ENCODE results near the gene GLCCI1. TPM values are rescaled to one million over a fixed set of nuclear protein-coding genes. Genes with fewer than 3 reads are reported as not detected.
A peak's percentile ranks its signal among the peaks of the same experiment; 100 is the strongest.

Gene GLCCI1
- total RNA-seq, 1 donor from 2014 or later: 42.4 TPM

GRCh38 chr7:7946486-7946885, 22.1 kb upstream of the GLCCI1 start:
- Mint-ChIP-seq H3K4me3 (ENCODE audit: low read depth) (no peak overlapping the region), H3K36me3 (ENCODE audit: insufficient read depth) (peaks cover 3% of the 10 kb centered on the region), H3K9me3 (ENCODE audit: low read depth) (peaks cover 4% of the 10 kb centered on the region), H3K27ac (no peak overlapping the region), H3K4me1 (ENCODE audit: low read depth) (peaks cover 5% of the 10 kb centered on the region), H3K27me3 (peaks cover 5% of the 10 kb centered on the region)
- TF ChIP-seq CTCF (IDR thresholded peaks at IDR 0.05; ENCODE audit: unreplicated experiment): no peak
- DNase-seq (ENCODE audit: low spot score, unreplicated experiment): no peak

GRCh38 chr7:7948232-7948631, 20.4 kb upstream of the GLCCI1 start:
- H3K9me3 Mint-ChIP-seq (ENCODE audit: low read depth): peaks cover 4% of the 10 kb centered on the region
- H3K4me3 Mint-ChIP-seq (ENCODE audit: low read depth): no peak overlapping the region
- no peaks in the 10 kb centered on the region for H3K4me1 Mint-ChIP-seq (ENCODE audit: low read depth)
- H3K36me3 Mint-ChIP-seq (ENCODE audit: insufficient read depth): peaks cover 3% of the 10 kb centered on the region
- peaks cover 5% of the 10 kb centered on the region for H3K27me3 Mint-ChIP-seq
- H3K27ac Mint-ChIP-seq: no peak overlapping the region
- TF ChIP-seq CTCF (IDR thresholded peaks at IDR 0.05; ENCODE audit: unreplicated experiment): no peak
- no peak for DNase-seq (ENCODE audit: low spot score, unreplicated experiment)

- no peak overlapping the region for H3K4me3 Mint-ChIP-seq (ENCODE audit: low read depth)
- DNase-seq (ENCODE audit: low spot score, unreplicated experiment): no peak
- peaks cover 4% of the 10 kb centered on the region for H3K9me3 Mint-ChIP-seq (ENCODE audit: low read depth)
- no peak overlapping the region for H3K27ac Mint-ChIP-seq
- peaks cover 31% of the 10 kb centered on the region for H3K4me1 Mint-ChIP-seq (ENCODE audit: low read depth)
- TF ChIP-seq CTCF (IDR thresholded peaks at IDR 0.05; ENCODE audit: unreplicated experiment): no peak
- no peaks in the 10 kb centered on the region for H3K27me3 Mint-ChIP-seq
- H3K36me3 Mint-ChIP-seq (ENCODE audit: insufficient read depth): peaks cover 4% of the 10 kb centered on the region
Measured at GRCh38 chr7:7953806-7954205, 14.8 kb upstream of the GLCCI1 start.

- H3K9me3 Mint-ChIP-seq (ENCODE audit: low read depth): no peaks in the 10 kb centered on the region
- no peak for DNase-seq (ENCODE audit: low spot score, unreplicated experiment)
- H3K36me3 Mint-ChIP-seq (ENCODE audit: insufficient read depth): peaks cover 1% of the 10 kb centered on the region
- TF ChIP-seq CTCF (IDR thresholded peaks at IDR 0.05; ENCODE audit: unreplicated experiment): no peak
- no peaks in the 10 kb centered on the region for H3K27me3 Mint-ChIP-seq
- peak overlapping the region; percentile 1 for H3K4me3 Mint-ChIP-seq (ENCODE audit: low read depth)
- H3K4me1 Mint-ChIP-seq (ENCODE audit: low read depth): peaks cover 31% of the 10 kb centered on the region
- peak overlapping the region; percentile 80 for H3K27ac Mint-ChIP-seq
Measured at GRCh38 chr7:7956531-7957128, 12.0 kb upstream of the GLCCI1 start.

GRCh38 chr7:7957513-7957912, 11.1 kb upstream of the GLCCI1 start:
- no peak for TF ChIP-seq CTCF (IDR thresholded peaks at IDR 0.05; ENCODE audit: unreplicated experiment)
- H3K27ac Mint-ChIP-seq: peak overlapping the region; percentile 80
- H3K4me1 Mint-ChIP-seq (ENCODE audit: low read depth): peaks cover 31% of the 10 kb centered on the region
- H3K27me3 Mint-ChIP-seq: no peaks in the 10 kb centered on the region
- no peaks in the 10 kb centered on the region for H3K9me3 Mint-ChIP-seq (ENCODE audit: low read depth)
- H3K4me3 Mint-ChIP-seq (ENCODE audit: low read depth): no peak overlapping the region
- H3K36me3 Mint-ChIP-seq (ENCODE audit: insufficient read depth): peaks cover 1% of the 10 kb centered on the region
- no peak for DNase-seq (ENCODE audit: low spot score, unreplicated experiment)
